GM12875 (cell line): Measurements from ENCODE around the gene ZNF804B.

ENCODE experiments used
- H3K4me3 ChIP-seq: one replicate; pipeline ENCODE4 v1.5.1; 2011; ENCODE audit warnings: low read depth, low read length, control low read depth
- TF ChIP-seq, protein P1 (sequence below): IDR thresholded peaks from 2 replicates; pipeline ENCODE4 v1.5.1; 2011; ENCODE audit warnings: low read depth, mild to moderate bottlenecking, control low read depth, inconsistent platforms, low read length, moderate library complexity, borderline replicate concordance; ENCODE audit not compliant: insufficient read depth

The ZNF804B gene

DNA sequence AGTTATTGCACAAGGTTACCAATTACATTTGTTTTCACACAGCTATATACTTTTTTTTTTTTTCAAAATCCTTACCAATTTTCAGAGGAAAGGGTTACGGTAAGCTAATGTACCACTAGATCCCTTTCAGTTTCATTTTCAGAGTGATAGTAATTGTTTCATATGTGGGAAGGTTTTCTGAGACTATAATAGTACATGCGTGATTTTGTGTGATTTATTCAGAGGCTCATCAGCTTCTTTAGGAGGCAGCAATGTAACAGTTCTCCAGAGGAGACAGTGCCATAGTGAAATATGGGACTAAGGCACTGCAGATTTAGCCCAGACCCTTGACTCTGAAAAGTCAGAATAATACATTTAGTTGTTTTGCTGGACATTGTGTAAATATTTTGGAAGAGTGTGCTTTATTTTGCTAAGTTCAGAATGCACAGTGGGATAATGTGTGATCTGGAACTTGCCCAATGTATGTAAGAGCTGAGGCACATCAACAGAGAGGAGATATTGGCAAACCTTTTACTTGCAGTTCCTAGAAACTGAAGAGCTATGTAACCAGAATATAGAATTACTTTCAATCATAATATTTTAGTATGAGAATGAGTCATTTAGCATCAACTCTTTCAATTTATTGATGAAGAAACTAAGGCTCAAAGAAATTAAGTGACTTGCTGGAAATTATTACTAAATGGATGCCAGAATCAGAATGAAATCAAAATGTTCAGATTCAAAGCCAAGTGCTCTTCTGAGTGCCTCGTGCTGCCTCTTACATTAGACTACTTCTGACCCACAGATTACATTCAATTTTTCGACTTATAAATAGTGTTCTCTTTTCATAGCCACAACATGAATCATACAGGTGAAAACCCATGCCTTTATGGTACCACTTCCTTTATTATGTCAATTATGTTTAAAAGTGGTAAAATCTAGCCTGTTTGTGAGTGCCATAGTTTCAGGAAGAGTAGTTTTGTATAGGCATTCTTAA, 243.8 kb downstream of the ZNF804B start:
- H3K4me3 ChIP-seq = no peak overlapping the region
- TF ChIP-seq, protein P1, sequence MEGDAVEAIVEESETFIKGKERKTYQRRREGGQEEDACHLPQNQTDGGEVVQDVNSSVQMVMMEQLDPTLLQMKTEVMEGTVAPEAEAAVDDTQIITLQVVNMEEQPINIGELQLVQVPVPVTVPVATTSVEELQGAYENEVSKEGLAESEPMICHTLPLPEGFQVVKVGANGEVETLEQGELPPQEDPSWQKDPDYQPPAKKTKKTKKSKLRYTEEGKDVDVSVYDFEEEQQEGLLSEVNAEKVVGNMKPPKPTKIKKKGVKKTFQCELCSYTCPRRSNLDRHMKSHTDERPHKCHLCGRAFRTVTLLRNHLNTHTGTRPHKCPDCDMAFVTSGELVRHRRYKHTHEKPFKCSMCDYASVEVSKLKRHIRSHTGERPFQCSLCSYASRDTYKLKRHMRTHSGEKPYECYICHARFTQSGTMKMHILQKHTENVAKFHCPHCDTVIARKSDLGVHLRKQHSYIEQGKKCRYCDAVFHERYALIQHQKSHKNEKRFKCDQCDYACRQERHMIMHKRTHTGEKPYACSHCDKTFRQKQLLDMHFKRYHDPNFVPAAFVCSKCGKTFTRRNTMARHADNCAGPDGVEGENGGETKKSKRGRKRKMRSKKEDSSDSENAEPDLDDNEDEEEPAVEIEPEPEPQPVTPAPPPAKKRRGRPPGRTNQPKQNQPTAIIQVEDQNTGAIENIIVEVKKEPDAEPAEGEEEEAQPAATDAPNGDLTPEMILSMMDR = no peak

DNA sequence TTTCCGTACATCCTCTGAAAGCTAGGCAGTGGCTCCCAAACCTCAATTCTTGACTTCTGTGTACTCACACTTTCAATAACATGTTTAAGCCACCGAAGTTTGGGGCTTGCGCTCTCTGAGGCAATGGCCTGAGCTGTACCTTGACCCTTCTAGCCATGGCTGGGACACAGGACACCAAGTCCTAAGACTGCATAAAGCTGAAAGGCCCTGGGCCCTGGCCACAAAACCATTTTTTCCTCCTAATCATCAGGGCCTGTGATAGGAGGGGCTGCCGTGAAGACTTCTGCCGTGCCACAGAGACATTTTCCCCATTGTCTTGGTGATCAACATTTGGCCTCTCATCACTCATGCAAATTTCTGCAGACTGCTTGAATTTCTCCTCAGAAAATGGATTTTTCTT, 252.5 kb downstream of the ZNF804B start:
- H3K4me3 ChIP-seq = no peak overlapping the region
- TF ChIP-seq, protein P1 = no peak

DNA sequence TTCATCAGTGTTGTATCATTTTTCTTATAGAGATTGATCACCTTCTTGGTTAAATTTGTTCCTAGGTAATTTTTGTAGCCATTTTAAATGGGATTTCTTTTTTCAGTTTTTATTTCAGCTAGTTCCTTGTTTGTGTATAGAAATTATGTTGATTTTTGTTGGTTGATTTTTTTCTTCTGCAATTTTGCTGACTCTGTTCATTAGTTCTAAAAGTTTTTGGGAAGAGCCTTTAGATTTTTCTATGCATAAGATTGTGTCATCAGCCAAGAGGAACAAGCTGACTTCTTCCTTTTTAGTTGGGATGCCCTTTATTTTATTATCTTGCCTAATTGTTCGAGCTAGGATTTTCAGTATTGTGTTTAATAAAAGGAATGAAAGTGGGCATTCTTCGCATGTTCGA, 258.2 kb downstream of the ZNF804B start:
- TF ChIP-seq, protein P1 = no peak
- H3K4me3 ChIP-seq = no peak overlapping the region

DNA sequence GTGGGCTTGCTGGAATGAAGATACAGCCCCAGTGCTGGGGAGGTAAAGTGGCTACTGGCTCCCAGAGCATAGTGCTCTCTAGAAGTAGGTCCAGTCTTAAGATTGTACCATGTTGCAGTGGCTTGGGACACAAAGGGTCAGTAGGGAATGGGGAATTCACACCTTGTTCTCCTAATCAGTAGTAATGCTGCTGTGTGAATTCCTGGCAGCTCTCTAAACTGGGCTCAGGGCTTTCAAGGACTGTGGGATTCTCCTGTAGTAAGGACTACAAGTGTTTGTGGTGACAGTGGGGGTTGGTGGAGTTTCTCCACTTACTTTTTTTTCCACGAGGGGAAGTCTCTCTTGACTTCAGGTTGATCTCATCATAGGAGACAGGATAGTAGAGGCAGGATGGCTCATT, 262.2 kb downstream of the ZNF804B start:
- no peak overlapping the region for H3K4me3 ChIP-seq
- TF ChIP-seq, protein P1 = no peak

DNA sequence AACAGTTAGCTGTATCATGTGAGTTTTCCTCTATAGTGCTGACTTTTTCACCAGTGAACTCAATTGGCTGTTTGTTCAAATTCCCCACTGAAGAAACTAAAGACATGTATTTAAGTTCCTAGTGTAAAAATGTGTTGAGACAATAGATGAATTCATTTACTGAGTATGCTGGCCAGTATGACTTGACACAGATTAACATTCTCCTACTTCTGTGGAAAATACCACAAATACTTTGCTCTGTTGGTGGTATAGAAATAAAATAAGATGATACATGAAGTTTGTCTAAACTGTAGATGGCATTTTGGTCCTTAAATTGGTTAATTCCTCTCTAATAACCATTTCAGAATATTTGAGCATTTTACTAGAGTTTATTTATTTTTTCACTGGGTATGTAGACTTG, 263.7 kb downstream of the ZNF804B start:
- H3K4me3 ChIP-seq = no peak overlapping the region
- TF ChIP-seq, protein P1 = no peak

DNA sequence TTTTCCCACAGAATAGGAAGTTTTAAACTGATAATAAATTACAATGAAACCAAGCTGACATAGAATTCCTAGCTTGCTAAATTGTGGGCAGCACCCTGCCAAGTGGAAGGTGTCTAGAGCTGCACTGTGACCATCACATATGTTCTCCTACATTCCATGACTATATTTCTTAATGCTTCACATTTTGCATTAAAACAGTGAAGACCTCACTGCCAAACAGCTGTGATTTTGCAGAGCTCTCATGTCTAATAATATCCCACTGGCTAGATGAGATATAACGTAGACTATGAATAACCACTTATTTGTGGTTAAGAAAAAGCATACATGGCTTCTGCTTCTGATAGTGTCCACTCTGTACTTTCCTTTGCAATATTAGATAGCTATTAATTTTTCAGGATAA, 264.4 kb downstream of the ZNF804B start:
- no peak overlapping the region for H3K4me3 ChIP-seq
- TF ChIP-seq, protein P1 = no peak

DNA sequence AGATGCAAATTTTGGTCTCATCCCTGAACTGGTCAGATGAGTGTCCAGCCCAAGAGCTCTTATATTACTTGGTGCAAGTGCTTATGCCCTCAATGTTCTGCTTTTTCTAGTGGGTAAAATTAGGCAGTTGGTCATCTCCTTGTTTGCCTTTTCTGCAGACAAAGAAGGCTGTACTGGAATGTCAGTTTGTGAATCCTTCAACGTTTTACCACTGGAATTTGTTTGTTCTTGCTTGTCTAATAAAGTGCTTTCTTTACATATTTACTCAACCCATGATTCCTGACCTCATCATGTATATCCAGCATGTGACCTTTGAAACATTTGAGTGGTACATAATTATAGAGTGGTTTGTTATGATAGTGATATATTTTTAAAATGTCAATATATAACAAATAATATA, 268.3 kb downstream of the ZNF804B start:
- no peak overlapping the region for H3K4me3 ChIP-seq
- TF ChIP-seq, protein P1 = no peak
